NOMO-1 treated with DMSO at 0.1 percent for 48 hours (cell line): ENCODE data around the gene PLP2.
"Not testable (repeated sequence)": the region's sequence is repeated elsewhere in the genome, so short reads cannot be mapped to it uniquely, and the experiment has no call there.

ENCODE experiments used
- DNase-seq: peaks from one replicate; lab custom pipeline; 2025; ENCODE audit not compliant: unreplicated experiment; lab: John Stamatoyannopoulos, UW

The PLP2 gene

DNA sequence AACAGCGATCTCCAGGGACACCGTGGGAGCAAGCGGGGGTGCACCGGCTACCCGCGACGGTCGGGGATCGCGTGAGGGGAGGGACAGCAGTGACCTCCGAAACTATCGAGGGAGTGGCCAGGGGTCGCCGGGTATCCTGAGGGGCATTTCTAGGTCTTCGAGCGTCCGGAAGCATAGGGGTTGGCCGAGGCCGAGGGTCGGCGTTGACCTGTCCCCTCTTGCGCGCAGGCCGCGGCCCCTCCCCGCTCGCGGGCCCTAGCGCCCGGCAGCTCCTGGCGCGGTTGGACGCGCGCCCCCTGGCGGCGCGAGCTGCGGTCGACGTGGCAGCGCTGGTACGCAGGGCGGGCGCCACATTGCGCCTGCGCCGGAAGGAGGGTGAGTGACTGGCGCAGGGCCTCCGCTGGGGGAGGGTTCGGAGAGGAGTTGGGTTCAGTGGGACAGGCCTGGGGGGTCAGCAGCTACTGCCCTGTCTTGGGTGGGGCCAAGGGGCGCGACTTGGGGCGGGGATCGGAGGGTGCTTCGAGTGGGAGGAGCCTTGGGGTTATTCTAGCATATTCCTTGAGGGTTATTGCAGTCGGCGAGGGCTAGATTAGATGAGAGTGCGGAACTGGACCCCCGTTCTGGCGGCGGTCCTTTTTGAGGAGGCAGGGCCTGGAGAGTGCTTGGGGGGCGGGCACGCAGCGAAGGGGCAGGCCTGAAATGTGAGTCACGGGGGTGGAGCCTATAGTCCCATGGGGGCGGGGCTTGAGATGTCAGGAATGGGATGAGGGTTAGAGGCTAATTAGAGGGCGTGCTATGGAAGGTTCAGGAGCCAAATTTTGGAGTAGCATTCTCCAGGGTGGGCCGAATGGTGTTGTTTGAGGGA, 7.9 kb upstream of the PLP2 start:
- DNase-seq: peak; percentile 82

GRCh38 chrX:49164589-49165360, 6.9 kb upstream of the PLP2 start:
- DNase-seq: no peak

DNA sequence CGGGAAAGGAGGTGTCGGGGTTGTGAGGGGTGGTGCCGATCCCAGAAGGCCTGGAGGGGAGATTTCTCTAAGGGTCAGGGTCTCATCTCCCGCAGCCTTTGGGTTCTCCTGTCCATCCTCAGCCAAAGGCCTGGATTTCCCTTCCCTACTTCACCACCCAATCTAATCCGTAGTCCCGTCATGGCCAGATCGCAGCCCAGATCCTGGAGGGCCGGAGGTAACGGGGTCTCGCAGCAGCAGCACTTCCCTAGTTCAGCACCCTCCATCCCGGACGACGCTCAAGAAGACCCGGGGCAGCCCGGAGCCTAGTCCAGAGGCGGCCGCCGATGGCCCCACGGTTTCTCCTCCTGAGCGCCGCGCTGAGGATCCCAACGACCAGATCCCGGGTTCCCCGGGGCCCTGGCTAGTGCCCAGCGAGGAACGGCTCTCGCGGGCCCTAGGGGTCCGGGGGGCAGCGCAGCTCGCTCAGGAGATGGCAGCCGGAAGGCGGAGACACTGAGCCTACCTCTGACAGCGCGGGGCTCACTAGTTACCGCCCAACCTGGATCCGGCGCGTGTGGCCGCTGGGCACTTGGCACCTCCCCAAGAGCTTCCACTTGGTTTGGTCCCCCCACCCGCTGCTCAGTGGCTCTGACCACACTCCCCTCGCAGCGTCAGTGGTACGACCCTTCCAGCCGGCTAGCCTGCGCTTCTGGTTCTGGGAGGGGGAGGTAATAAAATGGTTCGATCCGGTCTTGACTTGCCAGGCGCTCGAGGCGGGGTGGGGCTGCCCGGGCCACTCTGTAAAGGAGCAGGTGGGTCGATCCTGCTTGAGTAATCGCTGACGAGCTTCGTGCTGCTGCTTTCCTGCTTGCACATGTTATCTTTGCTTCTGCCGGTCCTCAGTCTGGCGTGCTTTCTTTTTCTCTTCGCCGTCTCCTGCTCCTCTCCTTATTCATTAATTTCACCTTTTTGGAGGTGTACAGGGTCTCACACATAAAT, 5.5 kb upstream of the PLP2 start:
- DNase-seq: peak; percentile 82

DNA sequence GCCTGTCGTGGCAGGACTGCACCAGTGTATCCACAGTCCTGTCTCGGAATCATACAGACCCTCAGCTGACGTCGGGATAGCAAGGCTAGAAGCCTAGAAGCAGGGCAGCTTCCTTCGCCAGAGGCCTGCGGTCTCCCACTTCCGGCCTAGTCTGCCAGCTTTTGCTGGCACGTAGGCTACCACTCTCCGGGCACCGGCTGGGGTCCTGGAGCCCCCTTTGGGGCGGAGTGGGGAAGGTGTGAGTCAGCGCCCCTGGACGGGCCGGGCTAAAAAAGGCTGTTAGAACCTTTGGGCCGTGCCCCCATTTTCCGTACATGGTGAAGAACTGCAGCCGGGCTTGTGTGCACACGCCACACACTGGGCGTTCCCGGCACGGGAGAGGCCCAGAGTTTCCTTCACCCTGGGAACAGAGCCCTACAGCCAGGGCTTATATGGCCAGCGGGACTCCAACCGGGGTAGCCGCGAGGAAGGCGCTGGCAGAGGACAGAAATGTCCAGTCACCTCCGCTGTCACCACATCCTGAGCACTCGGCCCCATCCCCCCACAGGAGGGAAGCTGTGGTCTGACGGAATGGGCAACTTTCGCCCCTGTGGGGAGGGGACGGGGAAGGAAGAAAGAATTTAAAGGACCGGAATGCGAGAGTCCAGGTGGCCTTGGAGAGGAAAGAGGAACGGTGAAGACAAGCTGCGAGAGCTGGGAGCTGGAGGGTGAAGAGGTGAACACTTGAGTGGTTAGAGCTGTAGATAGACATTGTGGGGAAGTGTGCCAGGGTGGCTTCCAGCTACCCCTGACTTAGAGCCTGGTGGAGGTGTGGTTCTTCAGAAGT, 4.6 kb upstream of the PLP2 start:
- DNase-seq: peak; percentile 83

DNA sequence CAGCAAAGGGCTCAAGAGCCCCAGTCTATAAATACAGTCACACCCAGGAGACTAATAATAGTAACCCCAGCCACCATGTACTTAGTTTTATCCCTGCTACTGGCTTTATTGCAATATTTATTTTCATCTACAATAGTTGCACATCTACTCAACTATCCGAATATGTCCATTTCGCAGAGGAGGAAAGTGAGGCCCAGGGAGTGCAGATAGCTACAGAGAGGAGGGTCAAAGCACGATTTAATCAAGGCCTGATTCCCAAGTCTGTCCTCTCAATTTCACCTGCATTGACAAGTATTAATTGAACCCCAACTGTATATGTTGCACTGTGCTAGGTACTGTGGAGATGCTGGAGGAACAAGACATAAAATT, 4.0 kb upstream of the PLP2 start:
- DNase-seq: no peak

- peak; percentile 71 for DNase-seq
These were observed 632 bp downstream of the PLP2 start for GRCh38 chrX:49172280-49172780.

- DNase-seq: not testable (repeated sequence)
These were observed 1.8 kb downstream of the PLP2 start for GRCh38 chrX:49173544-49173943.

DNA sequence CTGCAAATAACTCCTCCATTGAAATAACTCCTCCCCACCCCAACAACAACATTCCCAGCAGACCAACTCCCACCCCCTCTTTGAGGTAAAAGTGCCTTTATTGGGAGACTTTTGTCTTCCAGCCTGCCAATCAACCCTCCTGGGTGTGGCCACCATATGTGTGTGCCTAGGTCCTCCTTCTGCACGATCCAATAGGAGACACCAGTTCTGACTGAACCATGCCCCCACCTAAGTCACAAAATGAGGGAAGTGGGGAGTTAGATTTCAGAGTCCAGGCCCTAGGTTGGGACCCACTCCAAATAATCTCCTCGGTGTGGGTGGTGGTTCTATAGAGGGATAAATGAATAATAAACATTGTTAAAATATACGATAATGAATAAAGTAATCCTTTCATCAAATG, 3.0 kb downstream of the PLP2 start:
- DNase-seq: no peak

DNA sequence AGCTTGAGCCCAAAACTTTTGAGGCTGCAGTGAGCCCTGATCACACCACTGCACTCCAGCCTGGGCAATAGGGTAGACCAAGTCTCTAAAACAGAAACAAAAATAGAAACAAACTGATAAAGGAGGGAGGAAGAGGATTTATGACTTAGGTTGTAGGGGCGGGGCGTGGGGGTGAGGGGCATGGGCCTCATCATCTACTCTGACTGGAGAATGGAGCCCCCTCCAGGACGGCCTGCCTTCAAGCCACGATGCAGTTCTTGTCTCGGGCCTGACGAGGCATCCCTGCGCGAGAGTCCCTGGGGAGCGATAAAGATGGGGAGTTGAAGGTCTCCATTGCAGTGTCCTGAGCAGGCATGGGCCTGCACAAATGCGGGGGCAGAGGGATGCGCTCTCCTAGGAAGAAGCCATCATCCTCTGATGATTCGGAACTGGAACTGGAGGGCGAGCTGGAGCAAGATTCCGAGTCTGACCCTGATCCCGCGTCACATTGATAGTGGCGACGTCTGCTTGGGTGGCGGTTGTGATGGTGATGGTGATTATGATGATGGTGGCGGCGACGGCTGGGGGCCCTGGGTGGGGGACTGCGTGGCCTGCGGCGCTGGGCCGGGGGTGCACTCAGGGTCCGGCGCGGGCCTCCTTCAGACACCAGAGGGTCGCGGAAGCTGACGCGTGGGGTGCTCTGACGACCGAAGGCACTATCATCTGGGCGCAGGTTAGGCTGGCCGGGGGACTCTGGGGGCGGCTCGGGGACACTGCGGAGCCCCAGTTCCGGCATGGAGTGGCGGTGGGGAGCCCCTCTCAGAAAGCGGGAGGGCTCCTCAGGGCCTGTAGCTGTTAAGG, 4.0 kb downstream of the PLP2 start:
- DNase-seq: no peak

- peak; percentile 81 for DNase-seq
These were observed 5.0 kb downstream of the PLP2 start for GRCh38 chrX:49176421-49177326.

GRCh38 chrX:49177338-49177833, 5.7 kb downstream of the PLP2 start:
- DNase-seq: peak; percentile 24

DNA sequence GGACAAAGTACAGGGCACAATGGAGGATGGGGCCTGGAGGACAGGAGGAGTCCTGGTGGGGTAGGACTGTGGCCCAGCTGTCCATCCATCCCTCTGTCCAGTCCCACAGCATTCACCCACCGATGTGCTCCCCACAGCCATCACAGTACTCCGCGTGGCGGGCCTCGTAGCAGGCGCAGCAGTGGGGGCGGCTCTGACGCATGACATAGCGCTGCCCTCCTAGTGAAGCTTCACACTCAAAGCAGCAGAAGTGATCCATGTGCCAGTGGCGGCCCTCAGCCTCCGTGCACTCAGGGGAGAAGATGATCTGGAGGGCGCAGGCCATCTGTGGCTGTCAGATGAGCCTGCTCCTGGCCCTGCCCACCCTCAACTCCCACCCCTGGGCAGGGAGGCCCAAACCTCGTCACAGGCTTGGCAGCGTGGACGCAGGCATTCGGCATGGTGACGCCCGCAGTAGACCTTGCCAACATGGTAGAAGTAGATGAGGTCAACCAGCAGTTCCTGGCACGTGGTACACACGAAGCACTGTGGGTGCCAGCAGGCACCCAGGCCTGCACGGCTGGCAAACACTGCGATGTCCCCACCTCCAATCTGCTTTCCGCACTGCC, 6.3 kb downstream of the PLP2 start:
- DNase-seq: no peak

DNA sequence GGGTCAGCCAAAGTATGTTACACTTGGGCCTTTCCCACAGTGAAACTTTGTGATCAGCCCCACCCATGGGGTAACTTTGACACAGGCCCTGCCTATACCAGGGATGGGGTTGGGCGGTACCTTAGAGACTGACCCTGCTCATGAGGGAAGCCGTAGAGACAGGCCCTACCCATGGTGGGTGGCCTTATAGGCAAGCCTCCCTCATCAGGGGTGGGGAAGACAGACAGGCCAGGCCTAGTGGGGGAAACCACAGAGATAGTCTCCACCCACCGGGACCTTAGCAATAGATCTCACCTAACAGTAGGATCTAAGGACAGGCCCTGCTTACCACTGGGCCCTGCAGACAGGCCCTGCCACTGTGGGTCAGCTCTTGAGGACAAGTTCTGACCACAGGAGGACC, 6.8 kb downstream of the PLP2 start:
- no peak for DNase-seq

- no peak for DNase-seq
These were observed 7.7 kb downstream of the PLP2 start for GRCh38 chrX:49179358-49179757.

GRCh38 chrX:49183701-49184281, 12.1 kb downstream of the PLP2 start:
- no peak for DNase-seq

DNA sequence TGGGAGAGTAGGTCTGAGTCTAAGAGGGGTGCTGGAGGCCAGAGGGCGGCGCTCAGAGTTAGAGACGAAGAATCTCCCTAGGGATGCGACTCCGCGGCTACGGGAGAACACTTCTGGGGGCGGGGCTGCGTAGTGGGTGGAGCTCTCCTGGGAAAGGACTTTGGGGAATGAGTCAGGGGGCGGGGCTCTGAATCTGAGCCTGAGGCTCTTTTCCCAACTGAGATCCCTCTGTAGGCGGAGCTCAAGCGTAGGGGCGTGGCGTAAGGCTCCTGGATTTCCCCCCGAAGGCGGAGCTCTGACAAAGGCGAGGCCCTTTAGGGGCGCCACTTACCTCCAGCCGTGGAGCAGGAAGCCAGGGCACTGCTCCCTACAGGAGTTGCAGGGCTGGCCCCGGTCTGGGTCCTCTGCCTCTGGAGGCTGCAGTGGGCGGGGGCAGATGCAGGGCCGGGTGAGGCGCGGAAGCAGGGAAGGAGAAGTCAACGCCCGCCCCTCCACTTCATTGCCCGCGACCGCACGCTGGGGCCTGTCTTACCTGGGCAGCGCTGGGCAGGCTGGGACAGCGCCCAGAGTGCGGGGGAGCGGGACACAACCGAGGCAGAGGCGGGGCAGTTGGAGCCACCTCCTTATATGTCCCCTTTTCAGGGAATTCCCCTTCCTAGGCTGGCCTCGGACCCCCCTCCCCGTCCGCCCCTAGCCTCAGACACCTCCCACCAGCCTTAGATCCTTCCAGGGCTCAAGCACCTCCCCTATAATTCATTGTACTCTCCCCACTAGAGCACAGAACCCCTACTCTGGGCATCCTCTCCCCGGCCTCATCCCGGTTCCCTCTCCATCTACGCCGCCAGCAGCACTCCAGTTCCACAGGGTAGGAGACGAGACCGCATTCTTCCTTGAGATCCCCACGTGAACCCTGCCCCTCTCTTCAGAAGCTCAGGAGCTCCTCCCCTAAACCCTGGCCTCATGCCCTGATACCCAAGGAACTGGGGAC, 12.9 kb downstream of the PLP2 start:
- DNase-seq: no peak
